GM12872 (cell line): ENCODE data around the gene TIMM17B.

Experiments used
- CTCF ChIP-seq: IDR thresholded peaks from 3 replicates; pipeline ENCODE4 v1.5.1; 2011; ENCODE audit warnings: low read depth, mild to moderate bottlenecking, low read length, moderate library complexity; ENCODE audit not compliant: insufficient read depth

TIMM17B gene

GRCh38 chrX:48897625-48898306 lies at the start of gene TIMM17B, which contains the start of gene PQBP1:
Gene TIMM17B (minus strand): TSS chrX:48897768. CDS start chrX:48897749, 19 bp downstream.
Gene PQBP1 (plus strand): TSS chrX:48897930. CDS start chrX:48898510, 580 bp downstream.
- TF ChIP-seq CTCF: no peak

- TF ChIP-seq CTCF: peak; percentile 69
Observed at GRCh38 chrX:48945517-48946348, 48.2 kb upstream of the TIMM17B start.

GRCh38 chrX:48942895-48943294 lies 45.3 kb upstream of the TIMM17B start:
- TF ChIP-seq CTCF: no peak

GRCh38 chrX:48940404-48940955 lies 42.9 kb upstream of the TIMM17B start:
- no peak for TF ChIP-seq CTCF

- TF ChIP-seq CTCF: no peak
Observed at GRCh38 chrX:48939524-48940228, 42.1 kb upstream of the TIMM17B start.

GRCh38 chrX:48938721-48939425 lies 41.3 kb upstream of the TIMM17B start:
- TF ChIP-seq CTCF: no peak
